Endothelial cell (in vitro differentiated cells): ENCODE measurements around the gene SMAP2. TPM values are rescaled to one million over a fixed set of nuclear protein-coding genes. Genes with fewer than 3 reads are reported as not detected.

Experiments
- DNase-seq: peaks from one replicate; pipeline ENCODE4 v3.0.0; 2021; ENCODE audit warnings: low spot score
- H3K27ac Mint-ChIP-seq: one replicate; pipeline ENCODE4 v1.8.0; 2021; ENCODE audit warnings: mixed read lengths, inconsistent platforms; ENCODE audit not compliant: unreplicated experiment
- H3K27me3 Mint-ChIP-seq: one replicate; pipeline ENCODE4 v1.8.0; 2021; ENCODE audit warnings: mild to moderate bottlenecking, moderate library complexity, mixed read lengths, inconsistent platforms; ENCODE audit not compliant: unreplicated experiment
- H3K36me3 Mint-ChIP-seq: one replicate; pipeline ENCODE4 v1.8.0; 2021; ENCODE audit warnings: mild to moderate bottlenecking, low read depth, mixed read lengths, inconsistent platforms; ENCODE audit not compliant: unreplicated experiment
- H3K4me1 Mint-ChIP-seq: one replicate; pipeline ENCODE4 v1.8.0; 2021; ENCODE audit warnings: mild to moderate bottlenecking, mixed read lengths, inconsistent platforms; ENCODE audit not compliant: unreplicated experiment
- H3K4me3 Mint-ChIP-seq: one replicate; pipeline ENCODE4 v1.8.0; 2021; ENCODE audit warnings: mild to moderate bottlenecking, mixed read lengths, inconsistent platforms; ENCODE audit not compliant: unreplicated experiment
- H3K9me3 Mint-ChIP-seq: one replicate; pipeline ENCODE4 v1.8.0; 2021; ENCODE audit warnings: mixed read lengths, inconsistent platforms; ENCODE audit not compliant: unreplicated experiment
- CTCF ChIP-seq: fragments of 200-600 bp; sonication (generic); IDR thresholded peaks from one replicate; pipeline ENCODE4 v1.5.0; 2021; ENCODE audit warnings: antibody characterized with exemption; ENCODE audit not compliant: unreplicated experiment
- total RNA-seq: library from RNA; stranded (reverse); fragmentation: NEBNext Ultra II Directional; extraction: Animal tissue kit (Norgen Biotek cat#: 25700); gene quantifications from one replicate; pipeline ENCODE4 v1.2.1, GENCODE V29; 2021; ENCODE audit not compliant: unreplicated experiment

The SMAP2 gene
- total RNA-seq, 1 donor from 2014 or later = 12.1 TPM

GRCh38 chr1:40422630-40423263 is 49.2 kb downstream of the SMAP2 start:
- TF ChIP-seq CTCF = no peak
- DNase-seq = no peak
- no peak overlapping the region for H3K27ac Mint-ChIP-seq
- H3K9me3 Mint-ChIP-seq = no peaks in the 10 kb centered on the region
- H3K4me3 Mint-ChIP-seq = no peak overlapping the region
- no peaks in the 10 kb centered on the region for H3K36me3 Mint-ChIP-seq
- no peaks in the 10 kb centered on the region for H3K27me3 Mint-ChIP-seq
- H3K4me1 Mint-ChIP-seq = peaks cover 24% of the 10 kb centered on the region

GRCh38 chr1:40423264-40423642 is 49.7 kb downstream of the SMAP2 start:
- Mint-ChIP-seq H3K9me3 (no peaks in the 10 kb centered on the region), H3K4me1 (peaks cover 24% of the 10 kb centered on the region), H3K4me3 (no peak overlapping the region), H3K27me3 (no peaks in the 10 kb centered on the region), H3K27ac (no peak overlapping the region), H3K36me3 (no peaks in the 10 kb centered on the region)
- no peak for TF ChIP-seq CTCF
- DNase-seq = no peak

- TF ChIP-seq CTCF = no peak
- no peak overlapping the region for H3K27ac Mint-ChIP-seq
- H3K9me3 Mint-ChIP-seq = no peaks in the 10 kb centered on the region
- no peak overlapping the region for H3K4me3 Mint-ChIP-seq
- H3K4me1 Mint-ChIP-seq = peaks cover 24% of the 10 kb centered on the region
- no peak for DNase-seq
- H3K36me3 Mint-ChIP-seq = no peaks in the 10 kb centered on the region
- H3K27me3 Mint-ChIP-seq = no peaks in the 10 kb centered on the region
These were observed 50.6 kb downstream of the SMAP2 start for GRCh38 chr1:40423951-40424618.

GRCh38 chr1:40425198-40425597 is 51.7 kb downstream of the SMAP2 start:
- Mint-ChIP-seq H3K4me3 (no peak overlapping the region), H3K9me3 (no peaks in the 10 kb centered on the region), H3K36me3 (no peaks in the 10 kb centered on the region), H3K27ac (no peak overlapping the region), H3K27me3 (no peaks in the 10 kb centered on the region), H3K4me1 (peaks cover 22% of the 10 kb centered on the region)
- DNase-seq = no peak
- TF ChIP-seq CTCF = no peak

GRCh38 chr1:40431385-40431784 is 57.9 kb downstream of the SMAP2 start:
- Mint-ChIP-seq H3K27ac (no peak overlapping the region), H3K4me3 (no peak overlapping the region), H3K4me1 (no peaks in the 10 kb centered on the region), H3K9me3 (no peaks in the 10 kb centered on the region), H3K36me3 (no peaks in the 10 kb centered on the region), H3K27me3 (no peaks in the 10 kb centered on the region)
- TF ChIP-seq CTCF = no peak
- no peak for DNase-seq
